ENCODE data around the gene TBCA. TPM values are rescaled to one million over a fixed set of nuclear protein-coding genes. Genes with fewer than 3 reads are reported as not detected.

Gene TBCA, protein sequence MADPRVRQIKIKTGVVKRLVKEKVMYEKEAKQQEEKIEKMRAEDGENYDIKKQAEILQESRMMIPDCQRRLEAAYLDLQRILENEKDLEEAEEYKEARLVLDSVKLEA
- 85.0 TPM for total RNA-seq (ENCODE audit: insufficient read depth, low replicate concordance)

DNA sequence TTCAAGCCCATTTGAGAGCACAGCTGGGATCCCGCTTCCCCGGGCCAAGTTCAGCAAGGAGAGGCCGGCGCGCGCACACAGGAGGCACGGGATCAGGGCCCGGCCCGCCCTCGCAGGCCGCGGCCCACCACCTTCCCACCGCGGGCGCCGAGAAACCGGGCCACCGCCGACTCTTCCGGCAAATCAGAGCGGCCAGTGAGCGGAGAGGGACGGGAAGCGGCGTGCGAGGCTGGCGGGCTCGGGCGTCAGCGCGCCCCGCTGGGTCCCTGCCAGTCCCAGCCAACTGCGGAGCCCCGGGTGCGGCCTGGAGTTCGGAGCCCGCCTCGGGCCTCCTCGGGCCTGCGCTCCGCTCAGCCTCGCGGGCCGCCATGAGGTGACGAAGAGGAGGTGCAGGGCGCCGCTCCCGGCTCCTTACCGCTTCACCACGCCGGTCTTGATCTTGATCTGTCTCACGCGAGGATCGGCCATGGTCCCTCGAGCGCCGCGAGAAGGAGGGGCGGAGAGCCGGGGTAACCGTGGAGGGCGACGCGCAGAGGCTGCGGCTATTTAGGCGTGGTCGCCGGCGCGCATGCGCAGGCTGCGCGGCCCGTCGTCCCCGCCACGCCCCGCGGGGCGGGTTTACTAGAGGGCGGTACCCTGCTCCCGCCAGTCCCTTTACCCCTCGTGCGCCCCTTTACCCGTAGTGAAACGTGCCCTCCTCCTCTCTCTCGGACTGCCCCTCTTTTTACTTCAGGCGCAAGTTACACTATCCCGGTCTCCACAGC lies at the start of gene TBCA:
TSS of gene TBCA (minus strand) at position 550 of the 764 bp plus-strand sequence. CDS start at position 468, 82 bp downstream.
- peak; percentile 96 for DNase-seq (ENCODE audit: low spot score)

DNA sequence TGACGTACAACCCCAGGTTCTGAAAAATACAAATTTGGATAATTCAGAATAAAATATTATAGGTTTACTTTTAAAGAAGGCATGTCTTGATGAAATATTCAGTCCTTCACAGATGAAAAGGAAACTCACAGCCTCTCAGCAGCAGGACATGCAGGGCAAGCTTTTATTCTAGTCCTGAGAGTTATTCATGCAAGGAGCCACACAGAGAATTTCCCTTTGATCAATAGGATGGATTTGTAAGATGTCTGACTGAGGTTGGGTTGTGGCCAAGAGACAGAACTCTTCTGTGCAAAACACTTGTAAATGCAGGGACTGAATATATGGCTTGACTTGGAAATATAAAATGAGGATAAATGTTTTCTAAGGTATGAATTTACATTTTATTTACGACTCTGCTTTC lies 48.8 kb upstream of the TBCA start:
- DNase-seq (ENCODE audit: low spot score): no peak

DNA sequence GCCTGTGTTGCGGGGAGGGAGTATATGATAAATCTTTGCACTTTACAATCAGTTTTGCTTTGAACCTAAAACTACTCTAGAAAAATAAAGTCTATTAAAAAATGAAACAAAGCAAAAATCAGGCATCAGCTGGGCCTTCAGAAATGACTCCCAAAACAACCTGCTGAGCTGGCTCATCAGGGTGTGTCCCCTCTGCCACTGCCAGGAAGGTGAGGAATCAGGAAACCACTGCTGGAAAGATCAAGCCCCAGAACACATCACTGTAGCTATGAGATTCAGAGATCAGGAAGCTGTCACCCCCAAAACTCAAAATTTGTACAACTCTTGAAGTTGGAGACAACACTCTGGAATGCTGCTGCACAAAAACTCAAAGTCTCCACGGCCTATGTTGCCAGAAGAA lies 40.5 kb upstream of the TBCA start:
- DNase-seq (ENCODE audit: low spot score): no peak

DNA sequence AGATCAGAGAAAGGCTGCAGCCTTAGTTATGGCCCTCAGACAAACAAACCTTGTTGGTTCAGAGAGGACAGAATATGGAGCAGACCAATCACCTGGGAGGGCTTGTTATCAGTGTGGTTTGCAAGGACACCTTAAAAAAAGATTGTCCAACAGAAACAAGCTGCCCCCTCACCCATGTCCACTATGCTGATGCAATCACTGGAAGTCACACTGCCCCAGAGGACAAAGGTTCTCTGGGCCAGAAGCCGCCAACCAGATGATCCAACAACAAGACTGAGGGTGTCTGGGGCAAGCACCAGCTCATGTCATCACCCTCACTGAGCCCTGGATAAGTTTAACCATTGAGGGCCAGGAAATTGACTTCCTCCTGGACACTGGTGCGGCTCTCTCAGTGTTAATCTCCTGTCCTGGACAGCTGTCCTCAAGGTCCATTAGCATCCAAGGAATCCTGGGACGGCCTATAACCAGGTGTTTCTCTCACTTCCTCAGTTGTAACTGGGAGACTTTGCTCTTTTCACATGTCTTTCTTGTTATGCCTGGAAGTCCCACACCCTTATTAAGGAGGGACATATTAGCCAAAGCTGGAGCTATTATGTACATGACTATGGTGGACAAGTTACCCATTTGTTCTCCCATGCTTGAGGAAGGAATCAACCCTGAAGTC lies 36.9 kb upstream of the TBCA start:
- DNase-seq (ENCODE audit: low spot score): no peak

DNA sequence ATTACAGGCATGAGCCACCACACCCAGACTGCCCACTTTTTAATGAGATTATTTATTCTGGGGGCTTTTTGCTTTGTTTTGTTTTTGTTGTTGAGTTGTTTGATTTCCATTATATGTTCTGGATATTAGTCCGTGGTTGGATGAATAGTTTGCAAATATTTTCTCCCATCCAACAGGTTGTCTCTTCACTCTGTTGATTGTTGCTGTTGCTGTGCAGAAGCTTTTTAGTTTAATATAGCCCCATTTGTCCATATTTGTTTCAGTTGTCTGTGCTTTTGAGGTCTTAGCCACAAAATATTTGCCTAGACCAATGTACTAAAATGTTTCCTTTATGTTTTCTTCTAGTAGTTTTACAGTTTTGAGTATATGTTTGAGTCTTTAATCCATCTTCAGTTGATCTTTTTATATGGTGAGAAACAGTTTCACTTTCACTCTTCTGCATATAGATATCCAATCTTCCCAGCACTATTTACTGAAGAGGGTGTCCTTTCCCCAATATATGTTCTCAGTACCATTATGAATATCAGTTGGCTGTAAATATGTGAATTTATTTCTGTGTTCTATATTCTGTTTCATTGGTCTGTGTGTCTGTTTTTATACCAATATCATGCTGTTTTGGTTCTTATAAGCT lies 30.2 kb upstream of the TBCA start:
- DNase-seq (ENCODE audit: low spot score): no peak

DNA sequence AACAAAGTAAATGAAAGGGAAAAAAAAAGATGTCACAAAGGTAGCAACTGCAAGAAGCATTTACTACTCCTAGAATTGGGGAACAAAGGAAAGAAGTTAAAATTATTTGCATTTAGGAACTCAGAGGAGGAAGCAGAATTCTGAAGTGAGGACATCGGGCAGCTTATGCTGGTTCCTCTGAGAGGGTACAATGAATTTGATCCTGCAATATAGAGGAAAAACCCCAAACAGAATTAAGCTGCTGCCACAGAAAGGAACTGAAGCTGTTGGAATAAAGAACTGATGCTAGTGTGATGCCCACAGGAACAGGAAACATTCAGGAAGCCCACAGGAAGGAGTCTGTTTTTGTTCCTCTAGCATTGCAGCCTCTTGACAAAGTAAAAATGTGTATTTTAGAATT lies 22.3 kb upstream of the TBCA start:
- no peak for DNase-seq (ENCODE audit: low spot score)

DNA sequence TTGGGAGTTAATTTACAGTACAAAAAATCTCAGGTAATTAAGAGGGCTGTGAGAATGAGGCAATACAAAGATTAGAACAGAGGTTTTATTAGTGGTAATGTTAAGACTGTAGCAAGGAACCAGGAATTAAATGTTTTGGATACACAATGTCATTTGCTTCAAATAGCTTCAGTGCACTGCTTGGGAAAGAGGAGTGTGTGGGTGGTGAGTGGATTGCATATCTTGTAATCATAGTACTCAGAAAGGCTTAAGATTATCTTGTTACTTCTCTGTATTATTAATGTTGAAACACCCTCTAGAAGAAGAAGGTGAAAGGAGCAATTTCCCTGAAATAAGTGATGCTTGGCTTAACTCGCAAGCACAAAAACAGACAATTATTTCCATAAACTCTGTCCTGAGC lies 21.0 kb upstream of the TBCA start:
- DNase-seq (ENCODE audit: low spot score): no peak

DNA sequence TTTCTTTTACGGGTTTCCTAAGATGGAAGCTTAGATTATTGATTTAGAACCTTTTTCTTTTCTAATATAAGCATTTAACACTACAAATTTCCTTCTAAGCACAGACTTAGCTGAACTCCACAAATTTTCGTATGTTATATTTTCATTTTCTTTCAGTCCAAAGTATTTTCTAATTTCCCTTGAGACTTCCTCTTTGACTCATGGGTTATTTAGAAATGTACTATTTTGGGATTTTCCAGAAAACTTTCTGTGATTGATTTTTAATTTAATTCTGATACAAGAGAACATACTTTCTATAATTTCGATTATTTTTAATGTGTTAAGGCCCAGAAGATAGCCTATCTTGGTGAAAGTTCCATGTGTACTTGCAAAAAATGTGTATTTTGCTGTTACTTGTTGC lies 19.7 kb upstream of the TBCA start:
- DNase-seq (ENCODE audit: low spot score): no peak

DNA sequence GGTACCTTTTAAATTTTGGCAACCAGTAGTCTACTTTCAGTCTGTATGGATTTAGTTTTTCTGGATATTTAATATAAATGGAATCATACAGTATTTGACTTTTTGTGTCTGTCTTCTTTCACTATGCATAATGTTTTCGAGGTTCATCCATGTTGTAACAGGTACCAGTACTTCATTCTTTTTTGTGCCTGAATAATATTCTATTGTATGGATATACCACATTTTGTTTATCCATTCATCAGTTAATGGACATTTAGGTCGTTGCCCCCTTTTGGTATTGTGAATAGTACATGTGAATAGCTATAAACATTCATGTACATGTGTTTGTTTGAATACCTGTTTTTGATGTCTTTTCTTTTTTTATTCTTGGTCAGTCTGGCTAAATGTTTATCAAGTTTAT lies 19.1 kb upstream of the TBCA start:
- no peak for DNase-seq (ENCODE audit: low spot score)

DNA sequence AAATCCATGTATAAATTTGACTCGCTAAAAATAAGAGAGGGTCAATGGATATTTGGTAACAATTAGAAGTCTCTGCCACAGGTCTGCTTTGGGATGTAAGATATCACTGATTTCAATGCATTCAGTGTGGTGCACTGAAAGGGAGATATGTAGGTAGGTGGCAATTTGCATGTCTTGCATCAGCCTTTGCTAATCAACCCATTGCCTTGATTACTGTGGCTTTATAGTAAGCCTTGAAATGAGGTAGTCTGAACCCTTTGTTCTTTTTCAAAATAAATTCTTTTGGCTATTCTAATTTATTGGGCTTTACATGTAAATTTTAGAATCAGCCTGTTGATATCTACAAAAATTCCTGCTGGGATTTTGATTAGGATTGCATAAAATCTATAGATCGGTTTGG lies 15.8 kb upstream of the TBCA start:
- DNase-seq (ENCODE audit: low spot score): no peak

DNA sequence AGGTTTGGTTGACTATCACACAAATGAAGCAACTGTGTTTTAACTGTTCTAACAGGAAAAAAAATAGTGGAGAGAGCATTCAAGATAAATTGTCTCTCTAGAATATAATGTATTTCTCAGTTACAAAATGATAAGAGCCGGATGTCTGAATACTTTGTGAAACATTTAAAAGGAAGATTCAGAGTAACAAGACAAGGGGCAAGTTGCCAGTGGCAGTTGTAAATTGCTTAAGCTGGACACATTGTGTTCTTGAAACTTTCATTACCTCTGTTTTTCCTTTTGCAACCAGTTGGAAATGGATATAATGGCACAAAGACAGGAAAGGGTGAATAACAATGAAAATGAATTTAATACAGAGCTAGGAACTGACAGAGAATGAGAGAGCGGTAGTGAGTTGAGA lies 15.2 kb upstream of the TBCA start:
- no peak for DNase-seq (ENCODE audit: low spot score)

DNA sequence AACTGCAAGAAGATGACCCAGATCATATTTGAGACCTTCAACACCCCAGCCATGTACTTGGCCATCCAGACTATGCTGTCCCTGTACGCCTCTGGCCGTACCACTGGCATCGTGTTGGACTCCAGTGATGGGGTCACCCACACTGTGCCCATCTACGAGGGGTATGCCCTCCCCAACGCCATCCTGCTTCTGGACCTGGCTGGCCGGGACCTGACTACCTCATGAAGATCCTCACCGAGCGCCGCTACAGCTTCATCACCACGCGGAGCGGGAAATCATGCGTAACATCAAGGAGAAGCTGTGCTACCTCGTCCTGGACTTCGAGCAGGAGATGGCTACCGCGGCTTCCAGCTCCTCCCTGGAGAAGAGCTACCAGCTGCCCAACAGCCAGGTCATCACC lies 9.1 kb upstream of the TBCA start:
- no peak for DNase-seq (ENCODE audit: low spot score)

DNA sequence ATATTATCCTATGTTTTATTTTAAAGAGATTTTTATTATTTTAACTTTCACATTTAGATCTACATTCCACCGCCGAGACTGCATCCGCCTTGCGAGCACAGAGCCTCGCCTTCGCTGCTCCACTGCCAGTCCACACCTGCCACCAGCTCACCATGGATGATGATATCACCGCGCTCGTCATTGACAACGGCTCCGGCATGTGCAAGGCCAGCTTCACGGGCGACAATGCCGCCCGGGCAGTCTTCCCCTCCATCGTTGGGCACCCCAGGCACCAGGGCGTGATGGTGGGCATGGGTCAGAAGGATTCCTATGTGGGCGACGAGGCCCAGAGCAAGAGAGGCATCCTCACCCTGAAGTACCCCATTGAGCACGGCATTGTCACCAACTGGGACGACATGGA lies 8.6 kb upstream of the TBCA start:
- DNase-seq (ENCODE audit: low spot score): no peak

DNA sequence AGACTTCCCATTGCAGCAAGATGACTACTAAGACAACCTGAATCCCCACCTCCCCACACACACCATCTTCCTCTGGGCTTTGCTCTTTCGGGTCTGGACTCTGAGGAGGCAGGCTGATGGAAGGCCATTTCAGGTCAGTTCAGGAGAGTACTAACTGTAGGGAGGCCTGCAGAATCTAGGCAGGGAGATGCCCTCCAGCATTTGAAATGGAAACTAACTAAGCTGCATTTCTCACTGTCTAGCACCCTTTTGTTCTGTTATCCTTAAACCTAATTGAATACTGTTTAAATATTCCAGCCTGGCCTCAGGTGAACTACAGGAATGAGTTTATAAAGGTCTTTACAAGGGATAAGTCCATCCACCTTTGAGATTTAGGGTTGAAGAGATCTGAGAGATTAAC lies 4.9 kb upstream of the TBCA start:
- no peak for DNase-seq (ENCODE audit: low spot score)

DNA sequence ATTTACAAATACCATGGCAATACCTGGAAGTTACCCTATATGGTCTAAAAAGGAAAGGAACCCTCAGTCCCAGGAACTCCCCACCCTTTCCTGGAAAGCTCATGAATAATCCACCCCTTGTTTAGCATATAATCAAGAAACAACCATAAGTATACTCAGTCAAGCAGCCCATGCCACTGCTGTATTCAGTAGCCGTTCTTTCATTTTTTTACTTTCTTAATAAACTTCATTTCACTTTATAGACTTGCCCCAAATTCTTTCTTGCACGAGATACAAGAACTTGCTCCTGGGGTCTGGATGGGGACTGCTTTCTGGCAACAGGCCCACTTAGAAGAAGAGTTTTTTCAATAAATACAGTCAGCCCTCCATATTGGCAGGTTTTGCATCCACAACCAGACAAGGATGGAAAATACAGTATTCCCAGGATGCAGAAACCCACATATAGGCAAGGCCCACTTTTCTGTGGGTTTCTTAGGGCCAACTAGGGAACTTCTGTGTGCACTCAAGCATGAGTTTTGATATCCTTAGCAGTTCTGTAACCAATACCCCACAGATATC lies 2.8 kb upstream of the TBCA start:
- no peak for DNase-seq (ENCODE audit: low spot score)

DNA sequence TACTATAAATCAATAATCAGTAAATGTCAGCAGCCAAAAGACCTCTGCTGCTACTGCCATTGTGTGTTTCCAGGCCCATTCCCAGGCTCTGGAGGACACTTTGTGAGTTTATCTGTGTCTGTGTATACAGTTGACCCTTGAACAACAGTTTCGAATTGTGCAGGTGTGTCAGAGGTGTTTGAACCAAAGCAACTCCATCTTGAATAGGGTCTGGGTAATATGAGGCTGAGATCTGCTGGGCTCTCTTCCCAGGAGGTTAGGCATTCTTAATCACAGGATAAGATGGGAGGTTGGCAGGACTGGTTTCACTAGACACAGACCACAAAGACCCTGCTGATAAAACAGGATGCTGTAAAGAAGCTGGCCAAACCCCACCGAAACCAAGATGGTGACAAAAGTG lies 2.3 kb upstream of the TBCA start:
- DNase-seq (ENCODE audit: low spot score): no peak

DNA sequence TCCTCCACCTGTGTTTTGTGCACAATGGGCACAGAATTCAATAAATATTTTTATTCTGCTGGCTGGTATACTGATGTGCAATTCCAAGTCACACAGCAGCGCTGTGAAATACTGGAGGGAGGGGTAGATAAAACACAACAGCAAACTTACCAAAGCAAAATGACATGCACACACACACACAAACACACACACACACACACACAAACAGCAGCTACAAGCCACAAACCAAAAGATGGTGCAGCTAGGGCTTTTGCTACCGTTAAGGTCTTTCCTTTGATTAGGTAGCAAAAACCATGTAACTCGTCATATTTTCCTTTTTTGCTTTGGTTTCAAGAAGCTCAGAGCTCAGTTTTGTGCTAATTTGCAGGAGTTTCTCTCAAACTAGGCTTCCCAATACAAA lies 1.8 kb upstream of the TBCA start:
- no peak for DNase-seq (ENCODE audit: low spot score)

DNA sequence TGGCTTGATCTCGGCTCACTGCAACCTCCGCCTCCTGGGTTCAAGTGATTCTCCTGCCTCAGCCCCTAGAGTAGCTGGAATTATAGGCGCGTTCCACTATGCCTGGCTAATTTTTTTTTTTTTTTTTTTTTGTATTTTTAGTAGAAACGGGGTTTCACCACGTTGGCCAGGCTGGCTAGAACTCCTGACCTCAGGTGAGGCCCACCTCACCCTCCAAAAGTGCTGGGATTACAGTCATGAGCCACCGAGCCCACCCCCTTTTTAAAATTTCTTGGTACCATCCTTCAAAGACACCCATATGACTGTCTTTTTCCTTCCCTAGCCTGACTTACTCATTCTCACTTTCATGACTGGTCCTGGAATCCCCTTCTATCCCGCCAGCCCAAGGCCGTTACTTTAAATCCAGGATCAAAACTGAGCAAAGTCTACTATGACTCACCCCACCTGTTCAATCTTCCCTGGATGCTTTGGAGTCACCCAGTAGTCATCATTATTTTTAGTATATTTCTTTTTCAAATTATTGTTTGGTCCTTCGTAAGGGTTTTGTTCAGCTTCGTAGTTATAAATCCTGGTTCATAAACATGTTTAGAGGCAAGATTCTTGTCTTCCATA lies 1.2 kb upstream of the TBCA start:
- peak; percentile 12 for DNase-seq (ENCODE audit: low spot score)

DNA sequence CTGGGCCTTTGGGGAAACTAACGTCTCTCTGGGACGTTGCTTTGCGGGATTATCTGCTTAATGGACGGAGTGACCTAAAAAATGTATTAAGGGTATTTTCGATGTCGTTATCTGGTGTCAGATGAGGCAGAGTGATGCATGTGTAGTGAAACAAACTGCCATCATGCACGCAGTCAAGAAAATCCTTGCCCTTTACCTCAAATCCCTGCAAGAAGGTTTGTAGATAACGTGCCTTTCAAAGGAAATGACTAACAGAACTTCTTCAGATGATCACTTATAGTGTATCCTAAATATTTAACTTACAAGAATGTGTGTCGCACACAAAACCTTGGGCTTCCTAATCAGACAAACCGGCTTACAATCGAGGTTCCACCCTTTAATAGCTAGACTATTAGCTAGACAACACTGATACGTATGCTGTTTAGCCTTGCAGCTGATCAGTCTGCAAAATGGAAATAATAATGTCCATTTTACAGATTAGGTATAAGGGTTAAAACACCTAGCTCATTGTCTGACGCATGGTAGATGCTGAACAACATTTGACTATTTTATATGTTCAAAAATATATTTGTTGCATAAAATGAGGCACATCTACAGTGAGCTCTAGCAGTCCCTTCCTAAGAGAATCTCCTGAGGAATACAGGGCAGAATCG lies 541 bp upstream of the TBCA start:
- no peak for DNase-seq (ENCODE audit: low spot score)

DNA sequence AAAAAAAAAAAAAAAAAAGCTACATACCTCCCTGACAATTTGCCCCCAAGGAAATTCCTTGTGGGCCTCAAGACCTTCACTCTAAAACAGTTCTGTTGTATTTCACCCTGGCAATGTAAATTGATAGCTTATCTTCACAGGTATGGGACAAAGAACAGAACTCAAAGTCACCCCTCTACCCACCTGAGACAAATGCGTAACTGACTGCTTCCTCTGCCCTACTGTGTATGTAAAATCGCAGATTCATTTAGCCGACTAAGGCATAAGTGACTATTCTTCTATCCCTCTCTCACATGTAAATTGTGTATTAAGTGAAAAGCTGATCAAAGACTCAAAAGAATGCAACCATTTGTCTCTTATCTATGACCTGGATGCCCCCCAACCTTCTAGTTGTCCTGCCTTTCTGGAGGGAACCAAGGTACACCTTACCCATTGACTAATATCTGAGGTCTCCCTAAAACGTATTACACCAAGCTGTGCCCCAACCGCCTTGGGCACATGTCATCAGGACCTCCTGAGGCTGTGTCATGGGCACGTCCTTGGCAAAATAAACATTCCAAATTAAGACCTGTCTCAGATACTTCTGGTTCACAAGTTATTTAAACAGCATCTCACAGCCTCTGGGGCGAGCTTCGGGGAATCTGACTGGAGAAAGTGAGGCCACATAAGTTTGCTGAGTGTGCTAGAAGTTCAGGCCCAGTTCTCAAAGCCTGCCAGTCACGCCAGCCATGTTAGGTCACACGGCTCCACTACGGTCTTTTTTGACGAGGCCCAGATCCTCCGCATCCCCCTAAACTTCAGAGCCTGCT lies 954 bp downstream of the TBCA start:
- no peak for DNase-seq (ENCODE audit: low spot score)

All from umbilical cord (tissue), 2 donors.